Activated CD4-positive, alpha-beta T cell treated with anti-CD3 and anti-CD28 coated beads, Interleukin-2, amount 10 ng/mL, durations not matched to agents 7 days and 5 days (primary cell): ENCODE results near the gene TSC22D1. TPM values are rescaled to one million over a fixed set of nuclear protein-coding genes. Genes with fewer than 3 reads are reported as not detected.
"Not testable (repeated sequence)": the region's sequence is repeated elsewhere in the genome, so short reads cannot be mapped to it uniquely, and the experiment has no call there.

Experiments used
- CTCF ChIA-PET: fragments of 350-600 bp; sonication (Branson Sonifier 250); formaldehyde crosslinking; loops from one replicate; lab custom pipeline; 2021; ENCODE audit warnings: antibody characterized with exemption; lab: Charles Lee
- POLR2A ChIA-PET: fragments of 350-600 bp; sonication (Branson Sonifier 250); formaldehyde crosslinking; loops from one replicate; lab custom pipeline; 2021; ENCODE audit warnings: antibody characterized with exemption; lab: Charles Lee
- DNase-seq: peaks from one replicate; pipeline ENCODE4 v3.0.0-alpha.2; 2020
- H3K27ac Mint-ChIP-seq: one replicate; pipeline ENCODE4 v1.8.0; 2021; ENCODE audit warnings: mild to moderate bottlenecking, moderate library complexity, mixed read lengths
- H3K27me3 Mint-ChIP-seq: one replicate; pipeline ENCODE4 v1.8.0; 2021; ENCODE audit warnings: mixed read lengths
- H3K36me3 Mint-ChIP-seq: one replicate; pipeline ENCODE4 v1.8.0; 2021; ENCODE audit warnings: low read depth, mixed read lengths
- H3K4me1 Mint-ChIP-seq: one replicate; pipeline ENCODE4 v1.8.0; 2021; ENCODE audit warnings: mixed read lengths
- H3K4me3 Mint-ChIP-seq: one replicate; pipeline ENCODE4 v1.8.0; 2021; ENCODE audit warnings: mild to moderate bottlenecking, moderate library complexity, mixed read lengths
- H3K9me3 Mint-ChIP-seq: one replicate; pipeline ENCODE4 v1.8.0; 2021; ENCODE audit warnings: mixed read lengths
- total RNA-seq, 2 experiments: library from RNA; stranded (reverse); gene quantifications; one replicate each; pipeline ENCODE4 v1.2.3, GENCODE V29; 2021

Gene TSC22D1
- total RNA-seq, 2 experiments from 2014 or later = 13.3 to 13.6 TPM

- H3K36me3 Mint-ChIP-seq, POLR2A ChIA-PET, H3K4me1 Mint-ChIP-seq, H3K4me3 Mint-ChIP-seq, H3K27ac Mint-ChIP-seq, DNase-seq, H3K9me3 Mint-ChIP-seq, H3K27me3 Mint-ChIP-seq: not testable (repeated sequence)
- CTCF ChIA-PET = interaction anchor here (0.5 kb wide), 1 partner anchor 51 kb away, joined by 3 read pairs; no protein-coding TSS in a partner anchor
Observed at GRCh38 chr13:44562853-44563252, 13.3 kb downstream of the TSC22D1 start.

- Mint-ChIP-seq H3K9me3 (no peaks in the 10 kb centered on the region), H3K27ac (no peak overlapping the region), H3K27me3 (no peaks in the 10 kb centered on the region), H3K4me3 (no peak overlapping the region), H3K4me1 (no peaks in the 10 kb centered on the region), H3K36me3 (peaks cover 2% of the 10 kb centered on the region)
- DNase-seq = no peak
- CTCF ChIA-PET = no interaction called here
- POLR2A ChIA-PET = no interaction called here
Observed at GRCh38 chr13:44561351-44561750, 14.8 kb downstream of the TSC22D1 start.

GRCh38 chr13:44557986-44558385 is 18.1 kb downstream of the TSC22D1 start:
- no peaks in the 10 kb centered on the region for H3K4me1 Mint-ChIP-seq
- no peaks in the 10 kb centered on the region for H3K27me3 Mint-ChIP-seq
- ChIA-PET POLR2A (no interaction called here), CTCF (no interaction called here)
- H3K27ac Mint-ChIP-seq = no peak overlapping the region
- no peak for DNase-seq
- no peak overlapping the region for H3K4me3 Mint-ChIP-seq
- H3K36me3 Mint-ChIP-seq = peaks cover 2% of the 10 kb centered on the region
- no peaks in the 10 kb centered on the region for H3K9me3 Mint-ChIP-seq

- POLR2A ChIA-PET = no interaction called here
- Mint-ChIP-seq H3K27ac (no peak overlapping the region), H3K4me3 (no peak overlapping the region), H3K36me3 (peaks cover 2% of the 10 kb centered on the region), H3K9me3 (no peaks in the 10 kb centered on the region), H3K27me3 (no peaks in the 10 kb centered on the region), H3K4me1 (no peaks in the 10 kb centered on the region)
- CTCF ChIA-PET = interaction anchor here (1.2 kb wide), 1 partner anchor 11 kb away, joined by 4 read pairs; no protein-coding TSS in a partner anchor
- DNase-seq = no peak
Observed at GRCh38 chr13:44555207-44555606, 20.9 kb downstream of the TSC22D1 start.

- ChIA-PET CTCF (no interaction called here), POLR2A (no interaction called here)
- DNase-seq = no peak
- Mint-ChIP-seq H3K4me3 (no peak overlapping the region), H3K36me3 (no peaks in the 10 kb centered on the region), H3K9me3 (no peaks in the 10 kb centered on the region), H3K27ac (no peak overlapping the region), H3K4me1 (no peaks in the 10 kb centered on the region), H3K27me3 (no peaks in the 10 kb centered on the region)
Observed at GRCh38 chr13:44549476-44549875, 26.7 kb downstream of the TSC22D1 start.

- H3K36me3 Mint-ChIP-seq = no peaks in the 10 kb centered on the region
- H3K27ac Mint-ChIP-seq = no peak overlapping the region
- POLR2A ChIA-PET = no interaction called here
- no peaks in the 10 kb centered on the region for H3K9me3 Mint-ChIP-seq
- H3K4me3 Mint-ChIP-seq = no peak overlapping the region
- no peak for DNase-seq
- H3K27me3 Mint-ChIP-seq = no peaks in the 10 kb centered on the region
- H3K4me1 Mint-ChIP-seq = no peaks in the 10 kb centered on the region
- CTCF ChIA-PET = no interaction called here
Observed at GRCh38 chr13:44546164-44546563, 30.0 kb downstream of the TSC22D1 start.

GRCh38 chr13:44543369-44543768 is 32.8 kb downstream of the TSC22D1 start:
- Mint-ChIP-seq H3K27ac (no peak overlapping the region), H3K36me3 (peaks cover 2% of the 10 kb centered on the region), H3K4me3 (no peak overlapping the region), H3K4me1 (no peaks in the 10 kb centered on the region), H3K27me3 (no peaks in the 10 kb centered on the region), H3K9me3 (no peaks in the 10 kb centered on the region)
- no peak for DNase-seq
- CTCF ChIA-PET = interaction anchor here (1.1 kb wide), 1 partner anchor 337 kb away, joined by 3 read pairs; no protein-coding TSS in a partner anchor
- POLR2A ChIA-PET = no interaction called here

- no peak for DNase-seq
- no peaks in the 10 kb centered on the region for H3K9me3 Mint-ChIP-seq
- H3K36me3 Mint-ChIP-seq = peaks cover 5% of the 10 kb centered on the region
- CTCF ChIA-PET = no interaction called here
- H3K4me3 Mint-ChIP-seq = no peak overlapping the region
- no peaks in the 10 kb centered on the region for H3K27me3 Mint-ChIP-seq
- POLR2A ChIA-PET = no interaction called here
- H3K27ac Mint-ChIP-seq = no peak overlapping the region
- H3K4me1 Mint-ChIP-seq = peaks cover 1% of the 10 kb centered on the region
Observed at GRCh38 chr13:44542361-44542760, 33.8 kb downstream of the TSC22D1 start.

GRCh38 chr13:44541601-44542000 is 34.5 kb downstream of the TSC22D1 start:
- no peaks in the 10 kb centered on the region for H3K27me3 Mint-ChIP-seq
- no peak overlapping the region for H3K27ac Mint-ChIP-seq
- no peak overlapping the region for H3K4me3 Mint-ChIP-seq
- peaks cover 5% of the 10 kb centered on the region for H3K36me3 Mint-ChIP-seq
- ChIA-PET CTCF (interaction anchor here (0.5 to 0.6 kb wide), 2 partner anchors 26 to 37 kb away, joined by 3 read pairs; no protein-coding TSS in a partner anchor), POLR2A (no interaction called here)
- peaks cover 3% of the 10 kb centered on the region for H3K4me1 Mint-ChIP-seq
- DNase-seq = no peak
- H3K9me3 Mint-ChIP-seq = no peaks in the 10 kb centered on the region

GRCh38 chr13:44540761-44541434 is 35.2 kb downstream of the TSC22D1 start:
- H3K36me3 Mint-ChIP-seq = peaks cover 5% of the 10 kb centered on the region
- ChIA-PET CTCF (interaction anchor here (0.5 to 0.6 kb wide), 2 partner anchors 31 to 37 kb away, joined by 3 read pairs; no protein-coding TSS in a partner anchor), POLR2A (no interaction called here)
- H3K4me3 Mint-ChIP-seq = no peak overlapping the region
- DNase-seq = no peak
- no peaks in the 10 kb centered on the region for H3K9me3 Mint-ChIP-seq
- H3K27me3 Mint-ChIP-seq = no peaks in the 10 kb centered on the region
- H3K4me1 Mint-ChIP-seq = peaks cover 3% of the 10 kb centered on the region
- no peak overlapping the region for H3K27ac Mint-ChIP-seq

- POLR2A ChIA-PET = no interaction called here
- Mint-ChIP-seq H3K4me1 (peaks cover 3% of the 10 kb centered on the region), H3K36me3 (peaks cover 5% of the 10 kb centered on the region), H3K9me3 (no peaks in the 10 kb centered on the region), H3K4me3 (no peak overlapping the region), H3K27me3 (no peaks in the 10 kb centered on the region), H3K27ac (no peak overlapping the region)
- DNase-seq = no peak
- CTCF ChIA-PET = no interaction called here
Observed at GRCh38 chr13:44537248-44537647, 38.9 kb downstream of the TSC22D1 start.

- ChIA-PET POLR2A (no interaction called here), CTCF (interaction anchor here (0.7 kb wide), 1 partner anchor 513 kb away, joined by 3 read pairs; no protein-coding TSS in a partner anchor)
- no peaks in the 10 kb centered on the region for H3K27me3 Mint-ChIP-seq
- H3K36me3 Mint-ChIP-seq = no peaks in the 10 kb centered on the region
- no peak overlapping the region for H3K27ac Mint-ChIP-seq
- H3K9me3 Mint-ChIP-seq = no peaks in the 10 kb centered on the region
- H3K4me1 Mint-ChIP-seq = peaks cover 2% of the 10 kb centered on the region
- DNase-seq = no peak
- no peak overlapping the region for H3K4me3 Mint-ChIP-seq
Observed at GRCh38 chr13:44523146-44524015, 52.7 kb downstream of the TSC22D1 start.

- H3K4me3 Mint-ChIP-seq = no peak overlapping the region
- H3K9me3 Mint-ChIP-seq = no peaks in the 10 kb centered on the region
- peaks cover 3% of the 10 kb centered on the region for H3K4me1 Mint-ChIP-seq
- no peak for DNase-seq
- H3K36me3 Mint-ChIP-seq = no peaks in the 10 kb centered on the region
- H3K27ac Mint-ChIP-seq = no peak overlapping the region
- ChIA-PET CTCF (no interaction called here), POLR2A (no interaction called here)
- H3K27me3 Mint-ChIP-seq = no peaks in the 10 kb centered on the region
Observed at GRCh38 chr13:44519642-44520041, 56.5 kb downstream of the TSC22D1 start.
